T follicular helper cell (primary cell): ENCODE data around the gene TMEM95.
A peak's percentile ranks its signal among the peaks of the same experiment; 100 is the strongest.
"Not testable (repeated sequence)": the region's sequence is repeated elsewhere in the genome, so short reads cannot be mapped to it uniquely, and the experiment has no call there.

Experiments
- DNase-seq: peaks from one replicate; pipeline ENCODE4 v3.0.0-alpha.2; 2020; ENCODE audit warnings: low read depth

TMEM95 gene

DNA sequence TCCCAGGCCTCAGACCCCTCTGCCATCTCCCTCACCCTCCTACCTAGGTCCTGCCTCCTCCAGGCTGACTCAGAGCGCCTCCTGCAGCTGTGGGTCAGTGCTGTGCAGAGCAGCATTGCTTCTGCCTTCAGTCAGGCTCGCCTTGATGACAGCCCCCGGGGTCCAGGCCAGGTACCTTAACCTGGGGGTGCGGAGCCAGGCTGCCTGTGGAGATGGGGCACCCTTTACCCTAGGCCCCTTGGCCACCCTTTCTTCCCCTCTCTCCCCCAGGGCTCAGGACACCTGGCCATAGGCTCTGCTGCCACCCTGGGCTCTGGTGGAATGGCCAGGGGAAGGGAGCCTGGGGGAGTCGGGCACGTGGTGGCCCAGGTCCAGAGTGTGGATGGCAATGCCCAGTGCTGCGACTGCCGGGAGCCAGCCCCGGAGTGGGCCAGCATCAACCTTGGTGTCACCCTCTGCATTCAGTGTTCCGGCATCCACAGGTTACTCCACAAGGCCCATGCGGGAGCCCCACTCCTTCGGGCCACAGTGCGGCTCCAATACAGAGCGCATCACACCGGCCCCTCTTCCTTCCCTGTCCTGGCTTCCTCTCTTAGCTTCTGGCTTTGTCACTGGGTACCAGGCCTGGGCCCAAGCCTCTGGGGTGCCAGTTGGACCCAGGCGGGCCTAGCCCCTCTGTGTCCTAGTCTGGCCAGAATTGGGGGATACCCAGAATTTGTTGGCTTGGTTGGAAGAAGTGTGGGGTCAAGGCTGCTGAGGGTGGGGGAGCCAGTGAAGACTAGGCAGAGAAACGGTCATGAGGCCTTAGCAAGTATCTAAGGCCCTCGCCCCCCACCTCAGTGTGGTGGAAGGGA, 8.0 kb upstream of the TMEM95 start:
- DNase-seq = no peak

DNA sequence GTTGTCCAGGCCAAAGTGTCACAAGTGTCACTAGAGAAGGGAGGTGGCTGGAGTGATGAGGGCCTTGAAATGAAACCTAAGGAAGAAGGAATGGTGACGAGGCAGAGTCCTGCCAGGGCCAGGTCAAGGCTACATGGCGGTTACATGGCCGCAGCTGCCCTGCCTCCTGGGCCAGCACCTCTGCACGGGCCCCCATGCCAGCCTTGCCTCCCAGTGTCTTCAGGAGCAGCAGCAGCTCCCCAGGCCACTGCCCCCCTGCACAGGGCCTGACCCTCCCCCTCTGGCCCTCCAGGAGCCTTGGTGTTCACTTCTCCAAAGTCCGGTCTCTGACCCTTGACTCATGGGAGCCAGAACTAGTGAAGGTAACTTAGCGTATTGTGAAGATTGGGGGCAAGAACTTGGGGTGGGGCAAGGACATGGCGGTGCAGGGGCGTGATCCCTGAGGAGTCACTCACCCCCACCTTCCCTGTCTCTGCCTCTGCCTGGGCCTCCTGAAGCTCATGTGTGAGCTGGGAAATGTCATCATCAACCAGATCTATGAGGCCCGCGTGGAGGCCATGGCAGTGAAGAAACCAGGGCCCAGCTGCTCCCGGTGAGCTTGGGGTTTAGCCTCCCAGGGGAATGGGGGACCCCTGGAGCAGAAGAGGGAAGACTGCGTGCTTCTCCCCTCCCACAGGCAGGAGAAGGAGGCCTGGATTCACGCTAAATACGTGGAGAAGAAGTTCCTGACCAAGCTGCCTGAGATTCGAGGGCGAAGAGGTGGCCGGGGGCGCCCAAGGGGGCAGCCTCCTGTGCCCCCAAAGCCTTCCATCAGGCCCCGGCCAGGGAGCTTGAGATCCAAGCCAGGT, 7.1 kb upstream of the TMEM95 start:
- DNase-seq = no peak

DNA sequence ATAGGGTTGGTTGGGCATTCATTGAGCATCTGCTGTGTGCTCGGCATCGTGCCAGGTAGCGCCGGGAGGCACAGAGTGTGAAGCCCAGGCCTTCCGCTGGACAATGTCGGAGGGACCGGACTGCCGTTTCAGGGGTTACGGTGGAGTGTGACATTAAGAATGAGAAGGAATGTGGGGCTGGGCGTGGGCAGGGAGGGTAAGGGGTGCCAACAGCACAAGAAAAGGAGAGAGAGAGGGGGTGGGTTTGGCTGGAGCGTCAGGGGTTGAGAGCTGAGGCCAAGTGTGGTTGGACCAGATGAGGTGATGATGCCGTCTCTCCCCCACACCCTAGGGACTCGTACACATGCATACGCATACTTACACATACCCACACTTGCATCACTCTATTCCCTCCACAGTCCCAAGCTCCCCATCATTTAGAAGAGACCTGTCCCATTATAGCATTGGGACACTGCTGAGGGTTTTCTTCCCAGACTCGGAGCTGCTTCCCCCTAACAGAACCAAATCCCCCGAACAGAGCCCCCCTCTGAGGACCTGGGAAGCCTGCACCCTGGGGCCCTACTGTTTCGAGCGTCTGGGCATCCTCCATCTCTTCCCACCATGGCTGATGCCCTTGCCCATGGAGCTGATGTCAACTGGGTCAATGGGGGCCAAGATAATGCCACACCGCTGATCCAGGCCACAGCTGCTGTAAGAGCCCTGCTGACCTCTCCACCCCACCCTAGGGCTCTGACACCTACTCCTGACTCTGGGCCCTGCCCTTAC, 6.3 kb upstream of the TMEM95 start:
- DNase-seq = no peak

DNA sequence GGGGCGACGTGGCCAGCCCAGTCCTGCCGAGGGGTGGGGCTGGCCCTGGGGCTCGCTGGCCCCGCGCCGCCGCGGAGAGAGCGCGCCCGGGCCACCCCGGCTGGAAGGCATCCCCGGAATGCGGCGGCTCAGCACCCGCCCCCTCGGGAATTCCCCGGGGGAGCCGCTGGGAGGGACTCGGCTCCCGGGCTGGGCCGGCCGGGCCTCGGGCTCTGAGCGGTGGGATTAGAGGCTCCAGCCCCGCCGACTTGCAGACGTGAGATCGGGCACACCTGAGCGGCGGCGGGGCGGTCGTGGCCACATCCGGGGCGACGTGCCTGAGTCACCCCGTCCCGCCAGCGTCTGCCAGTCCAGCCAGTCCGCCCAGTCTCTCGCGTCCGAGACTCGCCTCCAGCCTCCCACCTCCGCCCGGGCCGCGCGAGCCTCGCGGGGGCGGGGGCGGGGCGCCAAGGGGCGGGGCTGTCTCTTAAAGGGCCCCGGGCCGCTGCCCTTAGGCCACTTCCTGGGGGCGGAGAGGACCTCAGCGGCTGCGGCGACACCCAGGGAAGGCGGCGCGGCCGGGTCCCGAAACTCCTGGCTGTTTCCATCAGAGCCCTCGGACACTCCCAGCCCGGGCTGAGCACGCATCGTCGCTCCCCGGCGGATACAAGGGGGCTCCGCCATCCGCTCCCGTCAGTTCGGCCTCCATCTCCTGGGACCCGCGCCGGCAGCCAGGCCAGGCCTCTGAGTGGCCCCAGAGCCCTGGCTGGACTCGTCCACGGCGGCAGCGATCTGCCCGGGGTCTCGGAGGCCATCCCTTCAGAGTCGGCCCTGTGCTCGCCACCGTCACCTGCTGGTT, 3.1 kb upstream of the TMEM95 start, which contains the start of gene KCTD11:
KCTD11 (plus strand) TSS at position 498 of the 838 bp plus-strand sequence.
- peak; percentile 55 for DNase-seq

DNA sequence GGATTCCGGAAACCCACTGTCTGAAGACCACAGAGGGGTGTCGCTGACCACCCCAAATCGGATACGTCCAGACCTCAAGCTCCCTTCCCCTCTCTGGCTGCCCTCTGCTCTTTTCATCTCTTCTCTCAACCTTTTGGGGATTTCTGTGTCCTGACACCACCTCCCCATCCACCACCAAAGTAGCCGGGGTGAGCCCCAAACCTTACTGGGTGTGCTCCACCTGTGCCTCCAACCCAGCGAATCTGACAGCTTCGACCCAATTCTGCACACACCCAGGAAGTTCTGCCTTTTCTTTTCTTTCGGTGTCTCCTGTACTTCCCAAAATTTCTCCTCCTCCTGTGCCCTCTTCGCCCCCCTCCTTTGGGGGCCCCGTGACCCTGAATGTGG, 2.5 kb upstream of the TMEM95 start:
- no peak for DNase-seq

DNA sequence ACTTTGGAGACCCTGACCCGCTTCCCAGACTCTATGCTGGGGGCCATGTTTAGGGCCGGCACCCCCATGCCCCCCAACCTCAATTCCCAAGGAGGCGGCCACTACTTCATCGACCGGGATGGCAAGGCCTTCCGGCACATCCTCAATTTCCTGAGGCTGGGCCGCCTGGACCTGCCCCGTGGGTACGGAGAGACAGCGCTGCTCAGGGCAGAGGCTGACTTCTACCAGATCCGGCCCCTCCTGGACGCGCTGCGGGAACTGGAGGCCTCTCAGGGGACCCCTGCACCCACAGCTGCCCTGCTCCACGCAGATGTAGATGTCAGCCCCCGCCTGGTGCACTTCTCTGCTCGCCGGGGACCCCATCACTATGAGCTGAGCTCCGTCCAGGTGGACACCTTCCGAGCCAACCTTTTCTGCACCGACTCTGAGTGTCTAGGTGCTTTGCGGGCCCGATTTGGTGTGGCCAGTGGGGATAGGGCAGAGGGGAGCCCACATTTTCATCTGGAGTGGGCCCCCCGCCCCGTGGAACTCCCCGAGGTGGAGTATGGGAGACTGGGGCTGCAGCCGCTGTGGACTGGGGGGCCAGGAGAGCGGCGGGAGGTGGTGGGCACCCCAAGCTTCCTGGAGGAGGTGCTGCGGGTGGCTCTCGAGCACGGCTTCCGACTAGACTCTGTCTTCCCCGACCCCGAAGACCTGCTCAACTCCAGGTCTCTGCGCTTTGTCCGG, 1.9 kb upstream of the TMEM95 start:
- no peak for DNase-seq

DNA sequence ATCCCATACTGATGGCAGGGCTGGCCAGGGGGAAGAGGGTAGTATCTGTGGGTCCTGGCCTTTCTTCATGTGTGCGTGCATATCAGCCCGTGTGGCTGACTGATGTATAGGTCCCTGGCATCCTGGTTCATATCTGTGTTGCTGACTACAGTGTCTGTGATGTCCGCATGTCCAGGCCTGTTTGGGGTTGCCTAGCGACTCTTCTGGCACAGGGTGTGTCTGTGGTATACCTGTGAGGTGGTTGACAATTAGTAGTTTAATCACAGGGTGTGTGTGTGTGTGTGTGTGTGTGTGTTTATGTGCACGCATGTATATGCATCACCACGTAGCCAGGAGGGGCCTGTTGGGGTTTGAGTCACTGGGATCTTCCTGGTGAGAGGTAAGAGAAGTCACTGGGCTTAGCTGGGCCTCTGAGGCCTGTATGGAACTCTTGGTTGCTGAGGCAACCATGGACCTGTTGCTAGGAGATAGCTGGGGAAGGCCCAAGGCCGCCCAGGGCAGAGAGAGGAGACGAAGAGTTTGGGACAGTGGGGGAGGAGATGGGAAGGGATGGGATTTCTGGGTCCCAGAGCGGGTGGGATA, 603 bp upstream of the TMEM95 start:
- no peak for DNase-seq

DNA sequence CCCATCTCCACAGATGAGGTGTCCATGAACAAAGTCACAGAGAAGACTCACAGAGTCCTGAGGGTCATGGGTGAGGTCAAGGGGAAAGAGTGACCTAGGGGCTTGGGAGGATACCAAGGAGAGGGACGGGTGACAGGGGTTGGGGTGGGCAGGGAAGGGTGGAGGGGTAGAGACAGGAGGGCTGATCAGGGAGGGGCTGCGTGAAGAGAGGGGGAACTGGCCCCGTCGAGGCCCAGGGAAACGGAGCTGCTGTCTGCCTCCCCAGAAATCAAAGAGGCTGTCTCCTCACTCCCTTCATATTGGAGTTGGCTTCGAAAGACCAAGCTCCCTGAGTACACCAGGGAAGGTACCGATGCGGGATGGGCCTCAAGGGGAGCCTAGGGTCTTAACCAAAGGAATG, 617 bp downstream of the TMEM95 start:
- DNase-seq = no peak

DNA sequence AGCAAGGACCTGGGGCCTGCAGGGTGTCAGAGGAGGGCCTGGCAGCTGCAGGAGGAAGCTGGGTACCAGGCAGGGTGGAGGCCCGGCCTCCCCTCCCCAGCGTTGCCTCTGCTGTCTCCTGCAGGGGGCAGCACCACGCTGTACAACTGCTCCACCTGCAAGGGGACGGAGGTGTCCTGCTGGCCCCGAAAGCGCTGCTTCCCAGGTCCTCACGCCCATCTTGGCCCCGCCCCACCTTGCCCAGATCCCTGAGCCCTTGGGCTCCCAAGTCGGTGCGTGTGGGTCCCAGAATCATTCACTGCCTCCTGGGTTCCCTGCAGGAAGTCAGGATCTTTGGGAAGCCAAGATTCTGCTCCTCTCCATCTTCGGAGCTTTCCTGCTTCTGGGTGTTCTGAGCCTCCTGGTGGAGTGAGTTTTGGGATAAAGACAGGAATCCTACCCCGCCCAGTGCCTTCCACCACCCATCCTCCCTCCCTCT, 1.2 kb downstream of the TMEM95 start:
- peak; percentile 75 for DNase-seq

DNA sequence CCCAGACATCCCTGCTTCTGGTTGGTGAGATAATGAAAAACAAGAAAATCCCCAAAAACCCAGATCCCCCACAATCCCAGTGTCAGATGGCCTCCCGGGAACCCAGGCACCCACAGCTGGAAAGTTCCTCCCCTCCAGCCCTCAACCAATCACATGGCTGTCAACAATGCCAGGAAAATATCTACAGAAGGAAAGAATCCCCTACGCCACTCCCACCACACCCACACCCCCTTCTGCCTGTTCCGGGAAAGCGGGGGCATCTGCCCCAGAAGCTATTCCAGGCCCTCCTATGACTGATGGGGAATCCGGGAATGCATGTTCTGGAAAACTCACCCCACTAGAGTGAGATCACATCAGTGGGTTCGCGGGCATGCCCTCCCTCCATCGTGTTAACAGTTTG, 1.8 kb downstream of the TMEM95 start:
- no peak for DNase-seq

DNA sequence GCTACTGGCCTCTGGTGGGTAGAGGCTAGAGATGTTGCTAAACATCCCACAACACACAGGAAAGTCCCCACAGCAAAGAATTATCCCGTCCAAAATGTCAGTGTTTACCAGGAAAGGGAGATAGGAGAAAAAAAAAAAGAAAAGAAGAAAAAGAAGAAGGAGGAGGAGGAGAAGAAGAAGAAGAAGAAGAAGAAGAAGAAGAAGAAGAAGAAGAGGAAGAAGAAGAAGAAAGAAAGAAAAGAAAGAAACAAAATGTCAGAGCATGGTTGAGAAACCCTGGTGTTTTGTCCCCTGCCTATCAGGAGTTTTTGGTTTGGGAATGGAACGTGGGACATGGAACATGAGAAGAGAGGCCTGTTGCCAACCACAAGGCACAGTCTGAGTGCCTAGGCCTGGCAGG, 2.4 kb downstream of the TMEM95 start:
- DNase-seq = no peak

DNA sequence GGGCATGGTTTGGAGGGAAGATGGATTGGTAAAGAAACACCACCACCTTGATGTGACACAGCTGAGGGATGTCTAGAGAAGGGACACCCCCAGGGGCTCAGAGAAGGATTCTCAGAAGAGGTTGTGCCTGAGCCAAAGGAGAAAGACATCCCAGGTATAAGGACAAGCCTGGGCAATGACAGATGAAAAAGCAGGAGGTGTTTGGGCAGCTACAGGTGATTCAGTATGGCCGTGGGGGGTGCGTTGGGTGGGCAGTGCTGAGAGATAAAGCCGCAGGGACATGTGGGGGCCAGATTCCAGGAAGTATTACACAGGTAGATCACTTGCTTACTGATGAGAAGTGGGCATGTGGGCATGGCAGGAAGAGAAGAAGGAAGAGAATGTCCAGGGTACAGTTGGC, 7.0 kb downstream of the TMEM95 start:
- DNase-seq = no peak

DNA sequence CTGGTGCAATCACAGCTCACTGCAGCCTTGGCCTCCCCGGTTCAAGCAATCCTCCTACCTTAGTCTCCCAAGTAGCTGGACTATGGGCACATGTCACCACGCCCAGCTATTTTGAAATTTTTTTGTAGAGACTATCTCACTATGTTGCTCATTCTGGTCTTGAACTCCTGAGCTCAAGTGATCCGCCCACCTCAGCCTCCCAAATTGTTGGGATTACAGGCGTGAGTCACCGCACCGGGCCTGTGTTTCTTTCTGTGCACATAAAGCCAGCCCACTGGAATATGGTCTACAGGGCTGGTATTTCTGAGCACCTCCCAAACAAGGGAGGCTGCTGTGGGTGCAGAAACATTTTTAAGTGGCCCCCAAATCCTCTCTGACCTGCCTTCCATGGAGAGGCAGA, 8.4 kb downstream of the TMEM95 start:
- DNase-seq = no peak

DNA sequence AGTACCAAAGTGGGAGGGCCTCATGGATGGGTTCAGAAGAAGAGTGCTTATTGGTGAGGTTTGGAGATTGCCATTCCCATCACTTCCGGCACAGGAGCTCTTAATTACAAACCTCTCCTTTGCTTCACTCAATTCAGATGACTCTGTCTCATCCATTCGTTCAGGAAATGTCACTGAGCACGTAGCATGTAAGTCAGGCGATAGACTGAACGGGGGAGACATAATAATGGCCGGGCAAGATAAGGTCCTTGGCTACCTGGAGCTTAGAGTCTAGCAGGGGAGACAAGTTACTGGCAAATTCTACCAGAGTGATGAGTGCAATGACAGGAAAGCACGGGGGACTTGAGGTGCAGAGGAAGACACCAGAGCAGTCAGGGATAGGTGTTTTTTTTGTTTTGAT, 11.0 kb downstream of the TMEM95 start:
- not testable (repeated sequence) for DNase-seq

DNA sequence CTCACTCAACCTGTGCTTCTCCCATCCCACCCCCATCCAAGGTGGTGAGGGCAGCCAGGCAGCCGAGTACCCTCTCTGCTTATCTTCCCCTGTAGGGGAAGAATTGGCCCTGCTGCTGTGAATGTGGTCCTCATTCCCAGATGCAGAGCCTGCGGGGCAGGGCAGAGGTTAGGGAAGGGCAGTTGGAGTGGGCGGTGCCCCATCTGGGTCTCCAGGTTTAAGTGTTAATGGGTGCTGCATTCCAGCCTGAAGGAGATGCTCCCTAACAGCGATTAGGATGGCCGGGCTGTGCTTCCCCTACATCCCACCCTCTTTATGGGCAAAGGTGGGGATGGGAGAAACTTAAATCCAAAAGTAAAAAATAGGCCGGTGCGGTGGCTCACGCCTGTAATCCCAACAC, 12.1 kb downstream of the TMEM95 start:
- no peak for DNase-seq

DNA sequence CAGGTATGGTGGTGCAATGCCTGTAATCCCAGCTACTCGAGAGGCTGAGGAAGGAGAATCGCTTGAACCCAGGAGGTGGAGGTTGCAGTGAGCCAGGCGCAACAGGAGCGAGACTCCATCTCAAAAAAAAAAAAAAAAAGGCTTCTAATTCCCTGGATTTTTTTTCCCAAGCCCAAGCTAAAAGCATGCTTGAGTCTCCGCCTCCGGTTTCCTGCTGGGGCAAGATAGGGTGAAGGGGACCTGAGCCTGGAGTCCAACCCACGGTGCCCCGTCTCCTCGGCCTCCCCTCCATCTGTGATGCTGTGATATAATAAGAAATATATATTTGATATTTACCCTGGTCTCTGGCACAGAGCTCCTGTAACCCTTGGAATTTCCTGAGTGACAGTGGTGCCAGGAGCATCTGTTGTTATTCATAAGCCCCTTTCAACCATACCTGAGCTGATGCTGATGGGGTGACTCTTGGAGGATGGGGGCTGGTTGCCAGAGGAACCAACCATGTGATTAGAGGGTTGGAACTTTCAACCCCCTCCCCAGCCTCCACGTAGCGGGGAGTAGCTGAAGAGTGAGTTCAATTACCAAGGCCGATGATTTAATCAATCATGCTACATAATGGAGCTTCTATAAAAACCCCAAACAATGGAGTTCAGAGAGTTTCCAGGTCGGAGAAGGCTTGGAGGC, 13.1 kb downstream of the TMEM95 start:
- DNase-seq = no peak

DNA sequence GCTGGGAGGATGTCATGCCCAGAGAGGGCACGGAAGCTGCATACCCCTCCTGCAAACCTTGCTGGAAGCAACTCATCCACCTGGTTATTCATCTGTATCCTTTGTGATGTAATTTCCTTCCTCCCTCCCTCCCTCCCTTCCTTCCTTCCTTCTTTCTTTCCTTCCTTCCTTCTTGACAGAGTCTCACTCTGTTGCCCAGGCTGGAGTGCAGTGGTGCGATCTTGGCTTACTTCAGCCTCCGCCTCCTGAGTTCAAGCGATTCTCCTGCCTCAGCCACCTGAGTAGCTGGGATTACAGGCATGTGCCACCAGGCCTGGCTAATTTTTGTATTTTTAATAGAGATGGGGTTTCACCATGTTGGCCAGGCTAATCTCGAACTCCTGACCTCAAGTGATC, 13.6 kb downstream of the TMEM95 start:
- not testable (repeated sequence) for DNase-seq

DNA sequence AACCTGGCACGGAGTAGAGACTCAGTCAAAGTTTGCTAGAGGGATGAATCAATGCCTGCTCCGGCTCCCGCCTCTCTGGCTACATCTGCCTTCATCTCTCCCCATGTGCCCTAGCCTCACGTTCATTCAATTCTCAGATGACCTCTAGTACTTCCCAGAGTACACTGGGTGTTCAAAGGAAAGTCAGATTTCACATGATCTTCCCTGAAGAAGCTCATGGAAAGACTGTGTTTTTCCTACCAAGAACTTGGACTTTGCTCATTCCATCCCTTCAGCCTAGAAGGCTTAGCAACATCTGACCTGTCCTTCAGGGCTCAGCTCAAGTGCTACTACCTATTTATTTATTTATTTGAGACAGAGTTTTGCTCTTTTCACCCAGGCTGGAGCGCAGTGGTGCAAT, 14.9 kb downstream of the TMEM95 start:
- no peak for DNase-seq

DNA sequence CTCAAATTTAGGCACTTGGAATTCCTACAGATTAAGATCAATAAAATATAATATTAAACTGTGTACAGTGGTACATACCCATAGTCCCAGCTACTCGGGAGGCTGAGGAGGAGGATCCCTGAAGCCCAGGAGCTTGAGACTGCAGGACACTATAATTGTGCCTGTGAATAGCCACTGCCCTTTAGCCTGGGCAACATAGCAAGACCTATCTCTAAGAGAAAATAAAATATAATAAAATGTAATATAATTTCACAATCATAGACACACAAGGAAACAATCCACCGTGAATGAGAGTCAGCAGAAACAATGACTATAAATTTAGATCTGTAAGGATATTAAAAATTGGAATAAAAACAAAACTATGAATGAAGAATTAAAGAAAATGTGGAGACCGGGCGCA, 15.9 kb downstream of the TMEM95 start:
- DNase-seq = no peak

DNA sequence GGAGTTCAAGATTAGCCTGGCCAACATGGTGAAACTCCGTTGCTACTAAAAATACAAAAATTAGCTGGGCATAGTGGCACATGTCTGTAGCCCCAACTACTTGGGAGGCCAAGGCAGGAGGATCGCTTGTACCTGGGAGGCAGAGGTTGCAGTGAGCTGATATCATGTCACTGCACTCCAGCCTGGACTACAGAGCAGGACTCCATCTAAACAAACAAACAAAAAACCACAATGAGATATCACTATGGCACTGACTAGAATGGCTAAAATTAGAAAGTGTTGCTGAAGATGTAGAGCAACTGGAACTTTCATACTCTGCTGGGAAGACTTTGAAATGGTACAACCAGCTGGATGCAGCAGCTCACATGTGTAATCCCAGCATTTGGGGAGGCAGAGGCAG, 19.4 kb downstream of the TMEM95 start:
- no peak for DNase-seq
